BJ (cell line): ENCODE data around the gene CLEC1B. TPM values are rescaled to one million over a fixed set of nuclear protein-coding genes. Genes with fewer than 3 reads are reported as not detected.
"Not testable (repeated sequence)": the region's sequence is repeated elsewhere in the genome, so short reads cannot be mapped to it uniquely, and the experiment has no call there.

ENCODE experiments used
- CTCF ChIA-PET: fragments of 350-600 bp; formaldehyde crosslinking; extraction: SDS; loops from one replicate; lab custom pipeline; 2021; ENCODE audit warnings: antibody characterized with exemption, inconsistent platforms; lab: Yijun Ruan, JAX
- POLR2A ChIA-PET: fragments of 300-600 bp; sonication (Branson Sonifier 250); formaldehyde crosslinking; extraction: SDS; loops from one replicate; lab custom pipeline; 2021; ENCODE audit warnings: antibody characterized with exemption; lab: Charles Lee
- DNase-seq: peaks from one replicate; pipeline ENCODE4 v3.0.0-alpha.2; 2011; ENCODE audit warnings: low read depth
- H3K27me3 ChIP-seq: 2 replicates; pipeline ENCODE4 v1.6.0; 2011; ENCODE audit warnings: low read length; ENCODE audit not compliant: control insufficient read depth, insufficient read depth
- H3K36me3 ChIP-seq: 2 replicates; pipeline ENCODE4 v1.5.1; 2011; ENCODE audit warnings: low read length; ENCODE audit not compliant: control insufficient read depth, insufficient read depth
- H3K4me3 ChIP-seq: 2 replicates; pipeline ENCODE4 v1.5.1; 2011; ENCODE audit warnings: low read depth, mild to moderate bottlenecking, control low read depth, low read length
- CTCF ChIP-seq: IDR thresholded peaks from 2 replicates; pipeline ENCODE4 v1.5.1; 2011; ENCODE audit warnings: low read depth, mild to moderate bottlenecking, control low read depth, inconsistent platforms, low read length, moderate library complexity; ENCODE audit not compliant: insufficient read depth
- polyA plus RNA-seq: library from polyadenylated mRNA; depleted of rRNA; stranded (reverse); fragments of >200 nt; gene quantifications from 2 replicates; pipeline ENCODE4 v1.2.3, GENCODE V29; 2011

CLEC1B gene
- polyA plus RNA-seq, 1 experiment: not detected

DNA sequence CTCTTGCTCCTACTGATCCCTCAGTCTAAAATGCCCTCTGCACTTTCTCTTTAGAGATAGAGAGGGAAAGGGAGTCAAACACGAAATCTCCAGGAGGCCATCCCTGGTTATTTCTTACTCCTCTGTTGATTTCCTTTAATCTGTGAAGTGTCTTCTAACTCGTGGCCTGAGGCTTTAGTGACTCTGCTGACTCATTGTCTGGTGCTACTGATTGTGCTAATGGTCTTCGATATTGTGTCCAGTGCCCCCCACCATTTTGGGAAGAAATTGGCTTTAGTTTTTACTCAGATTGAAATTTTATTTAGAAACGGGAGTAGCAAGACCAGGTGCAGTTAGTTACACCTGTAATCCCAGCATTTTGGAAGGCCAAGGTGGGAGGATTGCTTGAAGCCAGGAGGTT, 32.4 kb upstream of the CLEC1B start:
- no peaks in the 10 kb centered on the region for H3K27me3 ChIP-seq
- no peaks in the 10 kb centered on the region for H3K36me3 ChIP-seq
- DNase-seq: no peak
- no peak overlapping the region for H3K4me3 ChIP-seq
- ChIA-PET CTCF (interaction anchor here (0.5 to 3.8 kb wide), 4 partner anchors 84 to 121 kb away, joined by 3 to 18 read pairs (median 4); no protein-coding TSS in a partner anchor), POLR2A (interaction anchor here (0.6 kb wide), 1 partner anchor 333 kb away, joined by 7 read pairs; no protein-coding TSS in a partner anchor)
- no peak for TF ChIP-seq CTCF

- Histone ChIP-seq H3K4me3 (no peak within 1 kb of the TSS), H3K36me3 (no peaks in the 10 kb centered on the region), H3K27me3 (no peaks in the 10 kb centered on the region)
- CTCF ChIA-PET: interaction anchor here (1.4 to 3.8 kb wide), 2 partner anchors 23 to 110 kb away, joined by 3 to 18 read pairs; no protein-coding TSS in a partner anchor
- no peak for TF ChIP-seq CTCF
- DNase-seq: no peak
- POLR2A ChIA-PET: no interaction called here
Measured at GRCh38 chr12:10030446-10030845, 31.5 kb upstream of the CLEC1B start, which contains the start of gene CLEC9A. Gene CLEC9A (plus strand): TSS chr12:10030682. CDS start chr12:10052688, 22,006 bp downstream.

- Histone ChIP-seq H3K36me3 (no peaks in the 10 kb centered on the region), H3K4me3 (no peak overlapping the region), H3K27me3 (no peaks in the 10 kb centered on the region)
- POLR2A ChIA-PET: no interaction called here
- no peak for DNase-seq
- no peak for TF ChIP-seq CTCF
- CTCF ChIA-PET: interaction anchor here (0.6 to 0.7 kb wide), 2 partner anchors 112 to 150 kb away, joined by 3 to 4 read pairs; no protein-coding TSS in a partner anchor
Measured at GRCh38 chr12:10027721-10028120, 28.8 kb upstream of the CLEC1B start.

GRCh38 chr12:10027311-10027710, 28.4 kb upstream of the CLEC1B start:
- TF ChIP-seq CTCF: no peak
- Histone ChIP-seq H3K36me3 (no peaks in the 10 kb centered on the region), H3K27me3 (no peaks in the 10 kb centered on the region), H3K4me3 (no peak overlapping the region)
- ChIA-PET POLR2A (no interaction called here), CTCF (interaction anchor here (0.6 to 0.7 kb wide), 2 partner anchors 112 to 150 kb away, joined by 3 to 4 read pairs; no protein-coding TSS in a partner anchor)
- DNase-seq: no peak

- H3K27me3 ChIP-seq, H3K4me3 ChIP-seq, H3K36me3 ChIP-seq, DNase-seq, POLR2A ChIA-PET: not testable (repeated sequence)
- CTCF ChIA-PET: interaction anchor here (1.3 kb wide), 1 partner anchor 128 kb away, joined by 3 read pairs; no protein-coding TSS in a partner anchor
Measured at GRCh38 chr12:10026666-10027065, 27.7 kb upstream of the CLEC1B start.
